ENCODE results near the gene CCDC186.

CCDC186 gene

GRCh38 chr10:114095559-114096337 lies 78.3 kb downstream of the CCDC186 start:
- TF ChIP-seq CTCF (IDR thresholded peaks at IDR 0.05; ENCODE audit: unreplicated experiment in 3 of 3): no peak
- Mint-ChIP-seq H3K4me1 (peaks cover 10% of the 10 kb centered on the region), H3K27me3 (ENCODE audit: low read depth) (peaks cover 40% of the 10 kb centered on the region), H3K27ac (no peak overlapping the region), H3K4me3 (no peak overlapping the region), H3K9me3 (peaks cover 6% of the 10 kb centered on the region), H3K36me3 (ENCODE audit: low read depth) (no peaks in the 10 kb centered on the region)

- no peak for TF ChIP-seq CTCF (IDR thresholded peaks at IDR 0.05; ENCODE audit: unreplicated experiment in 3 of 3)
- Mint-ChIP-seq H3K27ac (no peak overlapping the region), H3K4me3 (no peak overlapping the region), H3K27me3 (ENCODE audit: low read depth) (peaks cover 30% of the 10 kb centered on the region), H3K9me3 (peaks cover 6% of the 10 kb centered on the region), H3K36me3 (ENCODE audit: low read depth) (no peaks in the 10 kb centered on the region), H3K4me1 (peaks cover 5% of the 10 kb centered on the region)
These were observed 79.2 kb downstream of the CCDC186 start for GRCh38 chr10:114094795-114095194.

DNA sequence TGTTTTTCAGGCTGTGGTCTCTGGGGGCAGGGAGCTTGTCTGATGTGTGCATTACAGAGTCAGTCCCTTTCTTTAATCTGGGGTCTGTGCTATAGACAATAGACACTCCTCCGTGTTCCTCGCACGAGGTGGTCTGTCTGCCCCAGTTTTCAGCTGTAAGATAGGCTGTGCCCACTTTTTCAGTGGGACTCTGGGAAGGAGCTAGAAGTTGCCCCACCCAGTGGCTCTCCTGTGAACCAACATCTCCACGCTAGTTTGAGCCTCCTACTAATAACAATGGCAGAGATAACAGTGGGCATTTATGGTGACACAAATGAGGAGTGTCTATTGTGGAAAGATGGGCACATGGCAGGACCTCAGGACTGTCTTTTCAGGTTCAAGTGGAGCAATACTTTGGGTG lies 86.3 kb downstream of the CCDC186 start:
- H3K27me3 Mint-ChIP-seq (ENCODE audit: low read depth): peaks cover 7% of the 10 kb centered on the region
- no peak for TF ChIP-seq CTCF (IDR thresholded peaks at IDR 0.05; ENCODE audit: unreplicated experiment in 3 of 3)
- H3K4me1 Mint-ChIP-seq: no peaks in the 10 kb centered on the region
- no peak overlapping the region for H3K27ac Mint-ChIP-seq
- H3K9me3 Mint-ChIP-seq: no peaks in the 10 kb centered on the region
- no peak overlapping the region for H3K4me3 Mint-ChIP-seq
- no peaks in the 10 kb centered on the region for H3K36me3 Mint-ChIP-seq (ENCODE audit: low read depth)

GRCh38 chr10:114087255-114087654 lies 86.7 kb downstream of the CCDC186 start:
- Mint-ChIP-seq H3K27ac (no peak overlapping the region), H3K4me3 (no peak overlapping the region), H3K4me1 (no peaks in the 10 kb centered on the region), H3K36me3 (ENCODE audit: low read depth) (no peaks in the 10 kb centered on the region), H3K9me3 (no peaks in the 10 kb centered on the region), H3K27me3 (ENCODE audit: low read depth) (peaks cover 8% of the 10 kb centered on the region)
- TF ChIP-seq CTCF (IDR thresholded peaks at IDR 0.05; ENCODE audit: unreplicated experiment in 3 of 3): no peak

- peaks cover 8% of the 10 kb centered on the region for H3K27me3 Mint-ChIP-seq (ENCODE audit: low read depth)
- TF ChIP-seq CTCF (IDR thresholded peaks at IDR 0.05; ENCODE audit: unreplicated experiment in 3 of 3): no peak
- H3K27ac Mint-ChIP-seq: no peak overlapping the region
- H3K4me3 Mint-ChIP-seq: no peak overlapping the region
- H3K9me3 Mint-ChIP-seq: no peaks in the 10 kb centered on the region
- no peaks in the 10 kb centered on the region for H3K36me3 Mint-ChIP-seq (ENCODE audit: low read depth)
- H3K4me1 Mint-ChIP-seq: no peaks in the 10 kb centered on the region
These were observed 89.8 kb downstream of the CCDC186 start for GRCh38 chr10:114084215-114084614.

- no peak for TF ChIP-seq CTCF (IDR thresholded peaks at IDR 0.05; ENCODE audit: unreplicated experiment in 3 of 3)
- Mint-ChIP-seq H3K4me3 (no peak overlapping the region), H3K4me1 (no peaks in the 10 kb centered on the region), H3K27me3 (ENCODE audit: low read depth) (peaks cover 4% of the 10 kb centered on the region), H3K27ac (no peak overlapping the region), H3K9me3 (no peaks in the 10 kb centered on the region), H3K36me3 (ENCODE audit: low read depth) (no peaks in the 10 kb centered on the region)
These were observed 91.0 kb downstream of the CCDC186 start for GRCh38 chr10:114083040-114083439.

Data from nephron (organoid).